ENCODE data around the gene RP9.
A peak's percentile ranks its signal among the peaks of the same experiment; 100 is the strongest.

RP9 gene

DNA sequence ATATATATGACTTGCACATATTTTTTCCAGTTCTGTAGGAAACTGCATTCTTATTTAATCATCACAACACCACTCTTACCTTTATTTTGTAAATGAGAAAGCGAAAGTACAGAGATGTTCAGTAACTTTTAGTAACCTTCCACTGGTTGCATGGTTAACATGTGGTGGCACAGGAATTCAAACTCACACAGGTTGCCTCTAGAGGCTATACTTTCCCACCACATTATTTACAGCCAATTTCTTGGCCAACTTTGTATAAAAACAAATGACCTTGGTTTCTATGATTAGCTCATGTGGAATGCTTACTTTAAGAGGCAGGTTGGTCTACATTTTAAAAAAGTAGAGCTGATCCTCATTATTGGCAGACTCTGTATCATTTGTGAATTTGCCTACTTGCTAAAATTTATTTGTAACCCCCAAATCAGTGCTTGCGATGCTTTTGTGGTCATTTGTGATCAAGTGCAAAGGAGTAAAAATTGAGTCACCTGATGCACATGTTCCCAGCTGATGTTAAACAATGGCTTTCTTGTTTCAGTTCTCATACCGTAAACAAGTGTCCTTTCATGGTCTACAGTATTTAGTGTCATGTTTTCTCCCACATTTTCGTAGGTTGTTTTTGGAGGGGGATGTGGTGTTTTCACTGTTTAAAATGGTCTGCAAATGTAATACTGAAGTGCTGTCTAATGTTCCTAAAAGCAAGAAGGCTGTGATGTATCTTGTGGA is 35.0 kb upstream of the RP9 start:
- H3K4me3 ChIP-seq (replicated peaks; ENCODE audit: low read depth, low read length), result no peak overlapping the region
- TF ChIP-seq, protein P1, sequence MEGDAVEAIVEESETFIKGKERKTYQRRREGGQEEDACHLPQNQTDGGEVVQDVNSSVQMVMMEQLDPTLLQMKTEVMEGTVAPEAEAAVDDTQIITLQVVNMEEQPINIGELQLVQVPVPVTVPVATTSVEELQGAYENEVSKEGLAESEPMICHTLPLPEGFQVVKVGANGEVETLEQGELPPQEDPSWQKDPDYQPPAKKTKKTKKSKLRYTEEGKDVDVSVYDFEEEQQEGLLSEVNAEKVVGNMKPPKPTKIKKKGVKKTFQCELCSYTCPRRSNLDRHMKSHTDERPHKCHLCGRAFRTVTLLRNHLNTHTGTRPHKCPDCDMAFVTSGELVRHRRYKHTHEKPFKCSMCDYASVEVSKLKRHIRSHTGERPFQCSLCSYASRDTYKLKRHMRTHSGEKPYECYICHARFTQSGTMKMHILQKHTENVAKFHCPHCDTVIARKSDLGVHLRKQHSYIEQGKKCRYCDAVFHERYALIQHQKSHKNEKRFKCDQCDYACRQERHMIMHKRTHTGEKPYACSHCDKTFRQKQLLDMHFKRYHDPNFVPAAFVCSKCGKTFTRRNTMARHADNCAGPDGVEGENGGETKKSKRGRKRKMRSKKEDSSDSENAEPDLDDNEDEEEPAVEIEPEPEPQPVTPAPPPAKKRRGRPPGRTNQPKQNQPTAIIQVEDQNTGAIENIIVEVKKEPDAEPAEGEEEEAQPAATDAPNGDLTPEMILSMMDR (IDR thresholded peaks at IDR 0.05; ENCODE audit: low read depth, low read length, missing control alignments), result no peak
- no peak for DNase-seq (ENCODE audit: extremely low read depth, low read depth)

DNA sequence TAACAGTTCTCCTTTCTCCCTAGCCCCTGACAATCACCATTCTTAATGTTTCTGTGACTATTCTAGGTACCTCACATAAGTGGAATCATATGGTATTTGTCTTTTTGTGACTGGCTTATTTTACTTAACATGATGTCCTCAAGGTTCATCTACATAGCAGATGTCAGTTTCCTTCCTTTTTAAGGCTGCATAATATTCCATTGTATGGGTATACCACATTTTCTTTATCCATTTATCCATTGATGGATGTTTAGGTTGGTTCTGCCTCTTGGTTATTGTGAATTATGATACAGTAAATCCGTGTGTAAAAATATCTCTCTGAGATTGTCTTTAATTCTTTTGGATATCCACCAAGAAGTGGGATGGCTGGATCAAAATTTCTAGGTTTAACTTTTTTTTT is 33.4 kb upstream of the RP9 start:
- DNase-seq (ENCODE audit: extremely low read depth, low read depth), result no peak
- TF ChIP-seq, protein P1 (IDR thresholded peaks at IDR 0.05; ENCODE audit: low read depth, low read length, missing control alignments), result no peak
- no peak overlapping the region for H3K4me3 ChIP-seq (replicated peaks; ENCODE audit: low read depth, low read length)

DNA sequence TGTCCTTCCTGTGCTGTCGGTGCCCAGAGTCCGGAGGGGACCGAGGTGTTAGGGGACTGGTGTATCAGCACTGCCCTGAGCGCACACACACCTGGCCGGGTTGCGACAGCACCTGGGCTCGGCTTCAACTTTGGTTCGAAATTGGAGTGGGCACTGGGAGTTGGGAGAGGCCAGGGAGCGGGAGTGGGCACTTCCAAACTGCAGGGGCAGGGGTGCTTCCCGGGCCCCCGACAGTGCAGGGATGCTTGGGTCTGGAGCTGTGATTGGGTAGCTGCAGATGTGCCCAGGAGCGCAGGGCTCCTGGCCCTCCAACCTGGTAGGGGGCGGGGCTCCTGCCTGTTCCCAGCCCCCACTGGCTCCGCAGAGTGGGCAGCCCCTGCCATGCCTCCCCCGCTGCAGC is 27.9 kb upstream of the RP9 start:
- H3K4me3 ChIP-seq (replicated peaks; ENCODE audit: low read depth, low read length), result no peak overlapping the region
- DNase-seq (ENCODE audit: extremely low read depth, low read depth), result no peak
- TF ChIP-seq, protein P1 (IDR thresholded peaks at IDR 0.05; ENCODE audit: low read depth, low read length, missing control alignments), result no peak

DNA sequence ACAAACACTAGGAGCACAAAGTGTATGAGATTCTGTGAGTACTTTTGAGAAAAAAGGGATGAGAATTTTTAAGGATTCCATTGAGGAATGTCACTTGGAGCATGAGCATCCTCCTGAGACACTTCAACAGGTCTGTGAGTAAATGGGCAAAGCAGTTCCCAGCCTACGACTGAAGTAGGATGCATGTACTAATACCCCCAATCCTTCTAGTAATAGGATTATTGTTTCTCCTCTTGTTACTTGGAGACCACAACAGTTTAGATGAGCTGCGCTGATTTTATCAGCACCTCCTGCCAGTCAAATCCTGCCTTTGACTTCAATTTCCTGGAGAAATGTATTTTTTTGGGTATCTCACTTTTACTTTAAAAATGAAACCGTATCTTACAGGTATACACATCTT is 21.0 kb upstream of the RP9 start:
- TF ChIP-seq, protein P1 (IDR thresholded peaks at IDR 0.05; ENCODE audit: low read depth, low read length, missing control alignments), result no peak
- DNase-seq (ENCODE audit: extremely low read depth, low read depth), result no peak
- H3K4me3 ChIP-seq (replicated peaks; ENCODE audit: low read depth, low read length), result peak overlapping the region; percentile 77

DNA sequence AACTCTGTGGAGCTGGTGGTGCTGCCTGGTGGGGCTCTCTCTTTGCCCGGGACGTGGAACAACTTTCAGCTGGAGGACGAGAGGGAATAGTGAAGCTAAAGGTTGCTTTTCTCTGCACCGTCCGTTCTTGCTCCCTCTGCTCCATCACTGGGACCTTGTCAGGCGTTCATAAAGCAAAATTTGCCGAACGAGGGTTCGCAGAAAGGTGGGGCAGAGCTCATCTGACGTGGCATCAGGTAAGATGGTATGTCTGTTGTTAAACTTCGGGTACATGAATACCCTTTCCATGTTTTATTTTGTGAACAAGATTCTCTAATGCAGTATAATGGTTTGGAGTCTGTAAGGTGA is 20.6 kb upstream of the RP9 start:
- no peak for DNase-seq (ENCODE audit: extremely low read depth, low read depth)
- peak overlapping the region; percentile 77 for H3K4me3 ChIP-seq (replicated peaks; ENCODE audit: low read depth, low read length)
- TF ChIP-seq, protein P1 (IDR thresholded peaks at IDR 0.05; ENCODE audit: low read depth, low read length, missing control alignments), result no peak

DNA sequence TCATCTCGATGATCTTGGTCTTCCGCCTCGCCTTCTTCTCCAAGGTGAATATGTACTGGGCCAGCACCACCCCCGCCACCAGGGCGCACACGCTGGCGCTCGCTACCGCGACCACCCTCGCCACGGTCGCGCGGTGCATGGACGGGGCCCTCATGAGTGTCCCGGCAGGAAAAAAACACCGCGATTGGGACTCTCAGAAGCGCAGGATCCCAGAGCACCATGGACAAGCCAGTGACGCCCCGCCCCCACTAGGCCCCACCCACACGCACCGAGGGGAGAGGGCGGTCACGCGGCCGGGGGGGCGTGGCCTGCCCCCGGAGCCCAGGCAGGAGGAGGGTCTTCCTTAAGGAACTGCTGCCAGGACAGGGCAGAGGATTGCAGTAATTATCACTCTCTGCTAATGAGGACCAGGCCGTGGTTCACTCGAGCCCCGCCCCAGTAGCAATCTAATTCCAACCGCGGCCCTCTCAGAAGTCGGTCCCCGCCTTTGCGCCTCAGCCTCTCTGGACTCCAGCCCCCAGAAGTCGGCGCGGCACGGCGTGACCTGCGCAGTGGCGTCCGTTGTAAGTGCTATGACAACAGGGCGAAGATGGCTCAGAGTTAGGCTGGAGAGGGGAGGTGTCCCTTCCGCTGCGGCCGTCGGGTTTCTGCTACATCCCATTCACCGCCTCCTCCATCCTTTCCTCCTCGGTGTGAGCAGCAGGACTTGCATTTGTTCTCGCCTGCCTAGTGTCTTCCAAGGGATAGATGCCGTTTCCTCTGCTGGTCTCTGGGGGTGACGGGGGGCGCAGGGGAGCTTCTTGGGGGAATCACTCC is 20.0 kb upstream of the RP9 start, which contains the start of gene BBS9:
Gene BBS9, plus strand, starts transcription at position 575 of the 816 bp plus-strand sequence. CDS start 16,689 bp downstream, outside the sequence.
- peak within 1 kb of the TSS; percentile 77 for H3K4me3 ChIP-seq (replicated peaks; ENCODE audit: low read depth, low read length)
- DNase-seq (ENCODE audit: extremely low read depth, low read depth), result peak; percentile 87
- TF ChIP-seq, protein P1 (IDR thresholded peaks at IDR 0.05; ENCODE audit: low read depth, low read length, missing control alignments), result no peak
